Coronary artery (tissue), 2 donors: ENCODE measurements around the gene RPIA.
"Not testable (repeated sequence)": the region's sequence is repeated elsewhere in the genome, so short reads cannot be mapped to it uniquely, and the experiment has no call there.

Experiments used
- DNase-seq: peaks from one replicate; pipeline ENCODE4 v3.0.0-alpha.2; 2017; ENCODE audit warnings: low spot score
- H3K27ac ChIP-seq, 2 donors: fragments of 200-600 bp; sonication (generic); one replicate each; pipeline ENCODE4 v1.5.1; 2016 to 2019
- H3K4me3 ChIP-seq: fragments of 200-600 bp; sonication (generic); 2 replicates; pipeline ENCODE4 v1.5.1; 2016; ENCODE audit warnings: mild to moderate bottlenecking, moderate library complexity
- CTCF ChIP-seq: fragments of 200-600 bp; sonication (generic); IDR thresholded peaks from one replicate; pipeline ENCODE4 v1.5.1; 2019; ENCODE audit warnings: antibody characterized with exemption

RPIA gene

GRCh38 chr2:88691339-88692183 is at the start of gene RPIA:
RPIA (plus strand) TSS chr2:88691673; CDS start chr2:88691699, 26 bp downstream.
- H3K27ac ChIP-seq, result peak within 1 kb of the TSS; percentile 72 to 85
- peak within 1 kb of the TSS; percentile 92 for H3K4me3 ChIP-seq
- peak; percentile 99 for DNase-seq
- TF ChIP-seq CTCF, result peak; percentile 32

- H3K4me3 ChIP-seq, result no peak overlapping the region
- DNase-seq, result no peak
- no peak overlapping the region for H3K27ac ChIP-seq
- TF ChIP-seq CTCF, result no peak
Observed at GRCh38 chr2:88642278-88642677, 49.2 kb upstream of the RPIA start.

GRCh38 chr2:88645291-88645882 is 46.1 kb upstream of the RPIA start:
- DNase-seq, H3K4me3 ChIP-seq, H3K27ac ChIP-seq: not testable (repeated sequence)

- TF ChIP-seq CTCF, result no peak
- no peak overlapping the region for H3K4me3 ChIP-seq
- H3K27ac ChIP-seq, result no peak overlapping the region
- no peak for DNase-seq
Observed at GRCh38 chr2:88651646-88652045, 39.8 kb upstream of the RPIA start.

GRCh38 chr2:88654714-88655113 is 36.8 kb upstream of the RPIA start:
- Histone ChIP-seq H3K27ac (no peak overlapping the region), H3K4me3 (no peak overlapping the region)
- DNase-seq, result no peak
- no peak for TF ChIP-seq CTCF

- TF ChIP-seq CTCF, result no peak
- no peak for DNase-seq
- Histone ChIP-seq H3K4me3 (no peak overlapping the region), H3K27ac (peak overlapping the region; percentile 48 to 72)
Observed at GRCh38 chr2:88656690-88657089, 34.8 kb upstream of the RPIA start.

- DNase-seq, result no peak
- TF ChIP-seq CTCF, result no peak
Observed at GRCh38 chr2:88657131-88657530, 34.3 kb upstream of the RPIA start.

More at GRCh38 chr2:88657131-88657530, 34.3 kb upstream of the RPIA start:
- H3K27ac ChIP-seq, result peak overlapping the region; percentile 48 to 72
- H3K4me3 ChIP-seq, result no peak overlapping the region
